HCT116 (cell line): ENCODE data around the gene STARD3NL. TPM values are rescaled to one million over a fixed set of nuclear protein-coding genes. Genes with fewer than 3 reads are reported as not detected.
"Not testable (repeated sequence)": the region's sequence is repeated elsewhere in the genome, so short reads cannot be mapped to it uniquely, and the experiment has no call there.

Source experiments
- ATAC-seq: fragments of 200-7000 bp; cut with Tn5 transposase; 2 replicates; pipeline ENCODE4 v1.9.1; 2020; ENCODE audit warnings: mild to moderate bottlenecking, moderate library complexity
- BruUV-seq: library from RNA; stranded (reverse); fragments of 400-500 nt; replicated peaks from 2 replicates; lab custom pipeline; 2021; lab: Mats Ljungman, UMichigan
- CTCF ChIA-PET: fragments of 300-600 bp; sonication (Branson Sonifier 250); formaldehyde crosslinking; loops from one replicate; lab custom pipeline; 2021; ENCODE audit warnings: antibody characterized with exemption; lab: Charles Lee
- POLR2A ChIA-PET: fragments of 300-600, 350-600 bp; sonication (Branson Sonifier 250); formaldehyde crosslinking; loops from one replicate; lab custom pipeline; 2021; ENCODE audit warnings: antibody characterized with exemption; lab: Charles Lee
- RAD21 ChIA-PET, 2 experiments: fragments of 300-600 bp; sonication (Branson Sonifier 250); formaldehyde crosslinking; loops; one replicate each; lab custom pipeline; 2023; ENCODE audit warnings: low total read pairs in 2 of 2; ENCODE audit not compliant: uncharacterized antibody in 2 of 2, unreplicated experiment in 2 of 2, low non-redundant PET in 1 of 2; lab: Charles Lee
- DNase-seq: peaks from one replicate; pipeline ENCODE4 v3.0.0-alpha.2; 2010; ENCODE audit warnings: low read depth, low spot score
- H2AFZ ChIP-seq: fragments of 200-600 bp; shearing (Covaris generic), sonication (generic); 2 replicates; pipeline ENCODE4 v1.6.1; 2017; ENCODE audit warnings: low read depth, mixed run types, mixed read lengths, antibody characterized with exemption, low read length; ENCODE audit not compliant: poor library complexity, severe bottlenecking
- H3K27ac ChIP-seq: 2 replicates; pipeline ENCODE4 v1.5.1; 2012; ENCODE audit warnings: low read depth, low read length
- H3K27me3 ChIP-seq: fragments of 200-600 bp; sonication (generic); 2 replicates; pipeline ENCODE4 v1.6.1; 2016; ENCODE audit warnings: mixed run types, low read length, mixed read lengths; ENCODE audit not compliant: insufficient read depth
- H3K36me3 ChIP-seq, 2 experiments: fragments of 200-500 bp in 1 of 2; fragments of 200-600 bp in 1 of 2; sonication (Bioruptor generic) in 1 of 2; sonication (generic) in 1 of 2; 2 replicates each; pipeline versions ENCODE4 v1.5.1 to v1.6.1; 2014 to 2016; ENCODE audit warnings: low read length in 2 of 2, inconsistent platforms in 1 of 2, mixed read lengths in 1 of 2, mixed run types in 1 of 2; ENCODE audit not compliant: insufficient read depth in 2 of 2, control insufficient read depth in 1 of 2
- H3K4me1 ChIP-seq, 2 experiments: fragments of 200-600 bp in 1 of 2; sonication (generic) in 1 of 2; 2 replicates each; pipeline versions ENCODE4 v1.5.1 to v1.6.1; 2012 to 2017; ENCODE audit warnings: low read length in 2 of 2, inconsistent platforms in 1 of 2, mild to moderate bottlenecking in 1 of 2, mixed read lengths in 1 of 2, mixed run types in 1 of 2, moderate library complexity in 1 of 2; ENCODE audit not compliant: insufficient read depth in 2 of 2, control insufficient read depth in 1 of 2
- H3K4me2 ChIP-seq: fragments of 200-600 bp; sonication (generic); 2 replicates; pipeline ENCODE4 v1.6.1; 2017; ENCODE audit warnings: mixed run types, low read length, mixed read lengths
- H3K4me3 ChIP-seq, 2 experiments: fragments of 200-600 bp in 1 of 2; sonication (generic) in 1 of 2; replicated peaks in 1 of 2; 2 replicates each; pipeline ENCODE4 v1.5.1; 2011 to 2016; ENCODE audit warnings: low read length in 2 of 2, control low read depth in 1 of 2, low read depth in 1 of 2, mild to moderate bottlenecking in 1 of 2, mixed read lengths in 1 of 2, mixed run types in 1 of 2
- H3K79me2 ChIP-seq: fragments of 200-600 bp; sonication (generic); 2 replicates; pipeline ENCODE4 v1.6.1; 2017; ENCODE audit warnings: mild to moderate bottlenecking, mixed run types, low read length, moderate library complexity, mixed read lengths; ENCODE audit not compliant: insufficient read depth
- H3K9ac ChIP-seq: fragments of 200-600 bp; sonication (generic); 2 replicates; pipeline ENCODE4 v1.6.1; 2016; ENCODE audit warnings: low read length, mixed read lengths
- H3K9me2 ChIP-seq: fragments of 200-600 bp; sonication (generic), shearing (Covaris generic); 2 replicates; pipeline ENCODE4 v1.6.1; 2017; ENCODE audit warnings: mixed run types, mild to moderate bottlenecking, moderate library complexity; ENCODE audit not compliant: insufficient read depth
- H3K9me3 ChIP-seq, 2 experiments: fragments of 200-500 bp in 1 of 2; fragments of 200-600 bp in 1 of 2; sonication (Bioruptor generic) in 1 of 2; sonication (generic) in 1 of 2; 2 replicates each; pipeline ENCODE4 v1.6.1; 2014 to 2017; ENCODE audit warnings: low read length in 2 of 2, mixed read lengths in 2 of 2, inconsistent platforms in 1 of 2, low read depth in 1 of 2, mild to moderate bottlenecking in 1 of 2, mixed run types in 1 of 2, moderate library complexity in 1 of 2; ENCODE audit not compliant: control insufficient read depth in 1 of 2, insufficient read depth in 1 of 2
- H4K20me1 ChIP-seq: fragments of 200-600 bp; sonication (generic), shearing (Covaris generic); 2 replicates; pipeline ENCODE4 v1.6.1; 2017; ENCODE audit warnings: mixed run types, mild to moderate bottlenecking, moderate library complexity; ENCODE audit not compliant: insufficient read depth
- EGR1 ChIP-seq: IDR thresholded peaks from 2 replicates; pipeline ENCODE4 v1.6.1; 2012; ENCODE audit warnings: low read depth
- EZH2phosphoT487 ChIP-seq: fragments of 200-600 bp; IDR thresholded peaks from 2 replicates; pipeline ENCODE4 v1.6.1; 2018; ENCODE audit warnings: antibody characterized with exemption, borderline replicate concordance
- FOSL1 ChIP-seq: IDR thresholded peaks from 2 replicates; pipeline ENCODE4 v1.6.1; 2012; ENCODE audit warnings: low read depth
- JUND ChIP-seq: IDR thresholded peaks from 2 replicates; pipeline ENCODE4 v1.6.1; 2012
- POLR2A ChIP-seq: IDR thresholded peaks from 2 replicates; pipeline ENCODE4 v1.7.0; 2011; ENCODE audit warnings: borderline replicate concordance; ENCODE audit not compliant: insufficient read depth, insufficient read length; ENCODE audit errors: extremely low read depth
- RAD21 ChIP-seq: IDR thresholded peaks from 2 replicates; pipeline ENCODE4 v1.6.1; 2012; ENCODE audit warnings: low read depth, mild to moderate bottlenecking
- SIN3A ChIP-seq: IDR thresholded peaks from 2 replicates; pipeline ENCODE4 v1.6.1; 2012; ENCODE audit warnings: low read depth
- SP1 ChIP-seq: IDR thresholded peaks from 2 replicates; pipeline ENCODE4 v1.6.1; 2012; ENCODE audit warnings: low read depth
- TCF7L2 ChIP-seq: IDR thresholded peaks from 2 replicates; pipeline ENCODE4 v1.7.0; 2011; ENCODE audit warnings: borderline replicate concordance, inconsistent platforms; ENCODE audit not compliant: insufficient read depth, insufficient read length; ENCODE audit errors: extremely low read depth
- ZFX ChIP-seq: fragments of 450-650 bp; IDR thresholded peaks from 2 replicates; pipeline ENCODE4 v1.6.1; 2017
- intact Hi-C: fragments of 100-400 bp; cut with micrococcal nuclease; formaldehyde crosslinking; loops from 2 replicates; pipeline ENCODE4 v1.10.0; 2022
- total RNA-seq: library from RNA; stranded (reverse); gene quantifications from one replicate; pipeline ENCODE4 v1.2.1, GENCODE V29; 2021; ENCODE audit not compliant: unreplicated experiment
- TF ChIP-seq, protein P1 (sequence below): IDR thresholded peaks from 2 replicates; pipeline ENCODE4 v1.6.1; 2012
- TF ChIP-seq, protein P2 (sequence below), 3 experiments: fragments of 200-600 bp in 1 of 3; sonication (generic) in 1 of 3; IDR thresholded peaks in 2 of 3; conservative IDR thresholded peaks in 1 of 3; 2 replicates each; pipeline ENCODE4 v1.5.1; 2012 to 2017; ENCODE audit warnings: low read depth in 2 of 3, low read length in 2 of 3, antibody characterized with exemption in 1 of 3, borderline replicate concordance in 1 of 3, control low read depth in 1 of 3, mild to moderate bottlenecking in 1 of 3, mixed read lengths in 1 of 3, mixed run types in 1 of 3, moderate library complexity in 1 of 3; ENCODE audit not compliant: insufficient read depth in 1 of 3
- TF ChIP-seq, protein P3 (sequence below): IDR thresholded peaks from 2 replicates; pipeline ENCODE4 v1.6.1; 2011; ENCODE audit warnings: mild to moderate bottlenecking, low read length, moderate library complexity; ENCODE audit not compliant: insufficient replicate concordance; ENCODE audit errors: extremely low read depth
- TF ChIP-seq, protein P4 (sequence below): IDR thresholded peaks from 2 replicates; pipeline ENCODE4 v1.6.1; 2012; ENCODE audit warnings: low read depth
- TF ChIP-seq, protein P5 (sequence below): IDR thresholded peaks from 2 replicates; pipeline ENCODE4 v1.6.1; 2012

STARD3NL gene
- total RNA-seq, 1 experiment from 2014 or later: 32.0 TPM

DNA sequence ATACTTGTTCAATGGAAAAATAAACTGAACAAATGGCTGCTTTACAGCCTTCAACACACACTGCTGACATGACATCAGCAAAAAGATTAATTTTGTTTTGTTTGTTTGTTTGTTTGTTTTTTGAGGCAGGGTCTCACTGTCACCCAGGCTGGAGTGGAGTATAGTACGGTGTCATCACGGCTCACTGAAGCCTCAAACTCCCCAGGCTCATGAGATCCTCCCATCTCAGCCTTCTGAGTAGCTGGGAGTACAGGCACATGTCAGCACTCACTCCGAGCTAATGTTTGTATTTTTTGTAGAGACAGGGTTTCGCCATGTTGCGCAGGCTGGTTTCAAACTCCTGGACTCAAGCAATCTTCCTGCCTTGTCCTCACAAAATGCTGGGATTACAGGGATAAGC lies 84.5 kb downstream of the STARD3NL start:
- intact Hi-C loops: no loop called here
- no peaks in the 10 kb centered on the region for H3K9me2 ChIP-seq
- H3K4me3 ChIP-seq: no peak overlapping the region
- TF ChIP-seq, protein P1, sequence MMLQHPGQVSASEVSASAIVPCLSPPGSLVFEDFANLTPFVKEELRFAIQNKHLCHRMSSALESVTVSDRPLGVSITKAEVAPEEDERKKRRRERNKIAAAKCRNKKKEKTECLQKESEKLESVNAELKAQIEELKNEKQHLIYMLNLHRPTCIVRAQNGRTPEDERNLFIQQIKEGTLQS: no peak
- TF ChIP-seq, protein P2, sequence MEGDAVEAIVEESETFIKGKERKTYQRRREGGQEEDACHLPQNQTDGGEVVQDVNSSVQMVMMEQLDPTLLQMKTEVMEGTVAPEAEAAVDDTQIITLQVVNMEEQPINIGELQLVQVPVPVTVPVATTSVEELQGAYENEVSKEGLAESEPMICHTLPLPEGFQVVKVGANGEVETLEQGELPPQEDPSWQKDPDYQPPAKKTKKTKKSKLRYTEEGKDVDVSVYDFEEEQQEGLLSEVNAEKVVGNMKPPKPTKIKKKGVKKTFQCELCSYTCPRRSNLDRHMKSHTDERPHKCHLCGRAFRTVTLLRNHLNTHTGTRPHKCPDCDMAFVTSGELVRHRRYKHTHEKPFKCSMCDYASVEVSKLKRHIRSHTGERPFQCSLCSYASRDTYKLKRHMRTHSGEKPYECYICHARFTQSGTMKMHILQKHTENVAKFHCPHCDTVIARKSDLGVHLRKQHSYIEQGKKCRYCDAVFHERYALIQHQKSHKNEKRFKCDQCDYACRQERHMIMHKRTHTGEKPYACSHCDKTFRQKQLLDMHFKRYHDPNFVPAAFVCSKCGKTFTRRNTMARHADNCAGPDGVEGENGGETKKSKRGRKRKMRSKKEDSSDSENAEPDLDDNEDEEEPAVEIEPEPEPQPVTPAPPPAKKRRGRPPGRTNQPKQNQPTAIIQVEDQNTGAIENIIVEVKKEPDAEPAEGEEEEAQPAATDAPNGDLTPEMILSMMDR (IDR thresholded peaks at IDR 0.05 in 2 of 3, conservative IDR thresholded peaks at IDR 0.05 in 1 of 3; ENCODE audit: borderline replicate concordance in 1 of 3, insufficient read depth in 1 of 3, low read depth in 2 of 3, low read length in 2 of 3): no peak
- no peak for TF ChIP-seq ZFX
- TF ChIP-seq SIN3A: no peak
- no peak for TF ChIP-seq FOSL1
- TF ChIP-seq EGR1: no peak
- TF ChIP-seq, protein P3, sequence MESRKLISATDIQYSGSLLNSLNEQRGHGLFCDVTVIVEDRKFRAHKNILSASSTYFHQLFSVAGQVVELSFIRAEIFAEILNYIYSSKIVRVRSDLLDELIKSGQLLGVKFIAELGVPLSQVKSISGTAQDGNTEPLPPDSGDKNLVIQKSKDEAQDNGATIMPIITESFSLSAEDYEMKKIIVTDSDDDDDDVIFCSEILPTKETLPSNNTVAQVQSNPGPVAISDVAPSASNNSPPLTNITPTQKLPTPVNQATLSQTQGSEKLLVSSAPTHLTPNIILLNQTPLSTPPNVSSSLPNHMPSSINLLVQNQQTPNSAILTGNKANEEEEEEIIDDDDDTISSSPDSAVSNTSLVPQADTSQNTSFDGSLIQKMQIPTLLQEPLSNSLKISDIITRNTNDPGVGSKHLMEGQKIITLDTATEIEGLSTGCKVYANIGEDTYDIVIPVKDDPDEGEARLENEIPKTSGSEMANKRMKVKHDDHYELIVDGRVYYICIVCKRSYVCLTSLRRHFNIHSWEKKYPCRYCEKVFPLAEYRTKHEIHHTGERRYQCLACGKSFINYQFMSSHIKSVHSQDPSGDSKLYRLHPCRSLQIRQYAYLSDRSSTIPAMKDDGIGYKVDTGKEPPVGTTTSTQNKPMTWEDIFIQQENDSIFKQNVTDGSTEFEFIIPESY: no peak
- no peak for TF ChIP-seq EZH2phosphoT487
- TF ChIP-seq RAD21: no peak
- TF ChIP-seq, protein P4, sequence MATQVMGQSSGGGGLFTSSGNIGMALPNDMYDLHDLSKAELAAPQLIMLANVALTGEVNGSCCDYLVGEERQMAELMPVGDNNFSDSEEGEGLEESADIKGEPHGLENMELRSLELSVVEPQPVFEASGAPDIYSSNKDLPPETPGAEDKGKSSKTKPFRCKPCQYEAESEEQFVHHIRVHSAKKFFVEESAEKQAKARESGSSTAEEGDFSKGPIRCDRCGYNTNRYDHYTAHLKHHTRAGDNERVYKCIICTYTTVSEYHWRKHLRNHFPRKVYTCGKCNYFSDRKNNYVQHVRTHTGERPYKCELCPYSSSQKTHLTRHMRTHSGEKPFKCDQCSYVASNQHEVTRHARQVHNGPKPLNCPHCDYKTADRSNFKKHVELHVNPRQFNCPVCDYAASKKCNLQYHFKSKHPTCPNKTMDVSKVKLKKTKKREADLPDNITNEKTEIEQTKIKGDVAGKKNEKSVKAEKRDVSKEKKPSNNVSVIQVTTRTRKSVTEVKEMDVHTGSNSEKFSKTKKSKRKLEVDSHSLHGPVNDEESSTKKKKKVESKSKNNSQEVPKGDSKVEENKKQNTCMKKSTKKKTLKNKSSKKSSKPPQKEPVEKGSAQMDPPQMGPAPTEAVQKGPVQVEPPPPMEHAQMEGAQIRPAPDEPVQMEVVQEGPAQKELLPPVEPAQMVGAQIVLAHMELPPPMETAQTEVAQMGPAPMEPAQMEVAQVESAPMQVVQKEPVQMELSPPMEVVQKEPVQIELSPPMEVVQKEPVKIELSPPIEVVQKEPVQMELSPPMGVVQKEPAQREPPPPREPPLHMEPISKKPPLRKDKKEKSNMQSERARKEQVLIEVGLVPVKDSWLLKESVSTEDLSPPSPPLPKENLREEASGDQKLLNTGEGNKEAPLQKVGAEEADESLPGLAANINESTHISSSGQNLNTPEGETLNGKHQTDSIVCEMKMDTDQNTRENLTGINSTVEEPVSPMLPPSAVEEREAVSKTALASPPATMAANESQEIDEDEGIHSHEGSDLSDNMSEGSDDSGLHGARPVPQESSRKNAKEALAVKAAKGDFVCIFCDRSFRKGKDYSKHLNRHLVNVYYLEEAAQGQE: no peak
- no peak for TF ChIP-seq POLR2A
- TF ChIP-seq SP1: no peak
- TF ChIP-seq, protein P5, sequence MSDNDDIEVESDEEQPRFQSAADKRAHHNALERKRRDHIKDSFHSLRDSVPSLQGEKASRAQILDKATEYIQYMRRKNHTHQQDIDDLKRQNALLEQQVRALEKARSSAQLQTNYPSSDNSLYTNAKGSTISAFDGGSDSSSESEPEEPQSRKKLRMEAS: no peak
- TF ChIP-seq JUND: no peak
- TF ChIP-seq TCF7L2: no peak
- no peak for ATAC-seq
- ChIA-PET RAD21 (no interaction called here), CTCF (no interaction called here), POLR2A (no interaction called here)
- H3K9me3 ChIP-seq: no peaks in the 10 kb centered on the region
- H3K27ac ChIP-seq: no peak overlapping the region
- DNase-seq: no peak
- H3K79me2 ChIP-seq: no peaks in the 10 kb centered on the region
- H3K36me3 ChIP-seq: no peaks in the 10 kb centered on the region
- no peaks in the 10 kb centered on the region for H3K4me1 ChIP-seq
- BruUV-seq: no TSS peak
- H3K9ac ChIP-seq: no peak overlapping the region
- no peak overlapping the region for H2AFZ ChIP-seq
- H3K27me3 ChIP-seq: peaks cover 20% of the 10 kb centered on the region
- H4K20me1 ChIP-seq: no peaks in the 10 kb centered on the region
- no peak overlapping the region for H3K4me2 ChIP-seq

DNA sequence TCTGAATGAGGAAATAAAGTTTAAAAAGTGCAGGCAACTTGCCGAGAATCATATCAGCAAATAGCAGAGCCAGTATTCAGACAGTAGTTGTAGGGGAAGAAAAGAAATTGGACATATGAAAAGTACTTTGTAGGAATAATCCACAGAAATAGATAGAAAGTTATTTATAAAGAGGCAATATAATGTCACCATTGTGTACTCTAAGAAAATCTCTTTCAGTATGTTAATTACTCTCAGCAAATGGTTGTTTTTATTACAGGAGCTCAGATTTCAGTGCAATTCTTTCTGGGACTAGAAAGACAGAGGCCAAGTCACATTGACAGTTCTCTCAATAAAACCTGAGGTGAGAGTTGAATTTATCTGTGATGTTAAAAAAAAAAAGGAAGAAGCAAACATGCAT lies 85.2 kb downstream of the STARD3NL start:
- H3K79me2 ChIP-seq, RAD21 ChIA-PET, H2AFZ ChIP-seq, H3K4me3 ChIP-seq, ATAC-seq, H3K27ac ChIP-seq, H3K4me2 ChIP-seq, H3K9me2 ChIP-seq, POLR2A ChIA-PET, H4K20me1 ChIP-seq, BruUV-seq, H3K36me3 ChIP-seq, H3K9ac ChIP-seq, DNase-seq, H3K4me1 ChIP-seq, H3K9me3 ChIP-seq, CTCF ChIA-PET, intact Hi-C loops: not testable (repeated sequence)
- H3K27me3 ChIP-seq: peaks cover 20% of the 10 kb centered on the region
